Stimulated activated CD4-positive, alpha-beta T cell treated with anti-CD3 and anti-CD28 coated beads, Interleukin-2, amount 100 ng/mL, for 24 hours (primary cell): ENCODE data around the gene LZTR1.
A peak's percentile ranks its signal among the peaks of the same experiment; 100 is the strongest.
"Not testable (repeated sequence)": the region's sequence is repeated elsewhere in the genome, so short reads cannot be mapped to it uniquely, and the experiment has no call there.

Experiments used
- DNase-seq, 2 donors: peaks; one replicate each; pipeline ENCODE4 v3.0.0-alpha.2; 2020

The LZTR1 gene

DNA sequence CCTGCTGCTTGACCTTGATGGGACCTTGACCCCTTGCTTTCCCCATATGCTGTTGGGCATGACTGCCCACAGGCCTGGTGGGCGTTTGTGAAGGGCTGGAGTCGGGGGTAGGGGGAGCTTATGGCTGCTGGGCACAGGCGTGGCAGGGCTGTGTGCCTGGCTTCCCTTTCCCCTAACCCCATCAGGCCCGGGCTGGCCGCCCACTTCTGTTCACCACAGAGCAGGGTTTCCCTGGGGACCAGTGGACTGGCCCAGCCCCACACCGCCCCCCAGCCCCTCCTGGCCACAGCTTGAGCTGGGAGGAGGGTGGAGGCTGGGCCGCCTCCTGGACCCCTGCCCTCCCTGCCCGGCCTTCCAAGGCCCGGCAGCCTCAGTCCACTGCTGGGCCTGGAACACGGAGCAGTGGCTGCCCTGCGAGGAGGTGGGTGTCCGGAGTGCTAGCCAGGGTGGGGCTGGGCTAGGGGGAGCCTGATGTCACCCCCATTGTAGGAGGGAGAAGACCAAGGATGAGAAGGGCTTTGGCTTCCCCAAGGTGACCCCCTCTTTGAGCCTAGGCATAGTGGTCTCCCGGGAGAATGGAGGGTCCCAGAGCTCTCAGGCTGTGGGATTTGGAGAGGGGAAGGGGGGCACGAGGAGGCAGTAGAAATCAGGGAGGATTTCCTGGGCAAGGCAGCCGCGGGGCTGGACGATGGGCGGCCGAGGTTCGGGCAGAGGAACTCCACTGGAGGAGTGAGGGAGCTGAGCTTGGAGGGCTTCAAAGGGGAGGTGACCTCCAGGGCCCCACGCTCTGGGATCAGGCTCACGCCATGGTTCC is 15.0 kb upstream of the LZTR1 start, which contains the start of gene AIFM3:
TSS of gene AIFM3 (plus strand) at position 373 of the 814 bp plus-strand sequence. CDS start 690 bp downstream, outside the sequence.
- DNase-seq, result no peak

- DNase-seq, result no peak
These were observed 14.3 kb upstream of the LZTR1 start for GRCh38 chr22:20967697-20968211.

DNA sequence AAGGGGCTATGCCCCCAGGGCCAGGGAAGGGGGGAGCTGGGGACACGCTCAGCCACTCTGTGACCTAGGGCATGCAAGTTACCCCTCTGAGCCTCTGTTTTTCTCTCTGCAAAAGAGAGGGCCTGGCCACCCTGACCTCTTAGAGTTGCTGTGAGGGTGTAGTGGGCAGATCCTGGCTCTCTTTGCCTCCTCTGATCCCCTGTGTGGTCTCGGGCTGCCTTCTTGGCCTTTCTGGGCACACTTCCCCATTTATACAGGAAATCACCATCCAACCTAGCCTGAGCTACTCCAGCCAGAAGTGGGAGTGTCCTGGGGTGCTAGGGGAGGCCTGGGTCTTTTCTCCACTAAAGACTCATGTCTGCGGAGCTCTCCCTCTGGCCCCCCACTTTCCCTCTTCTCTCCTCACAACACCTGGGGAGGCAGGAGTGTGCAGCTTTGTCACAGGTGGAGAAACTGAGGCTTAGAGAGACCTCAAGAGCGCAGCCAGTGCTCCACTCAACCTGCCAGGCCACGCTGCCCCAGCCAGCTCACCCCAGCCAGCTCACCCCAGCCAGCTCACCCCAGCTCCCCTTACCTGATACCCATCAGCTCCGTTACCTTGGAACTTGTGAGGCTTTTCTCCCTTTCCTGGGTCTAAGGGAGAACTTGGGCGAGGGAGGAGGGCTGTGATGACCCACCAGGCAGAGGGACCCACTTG is 13.7 kb upstream of the LZTR1 start:
- DNase-seq, result no peak

DNA sequence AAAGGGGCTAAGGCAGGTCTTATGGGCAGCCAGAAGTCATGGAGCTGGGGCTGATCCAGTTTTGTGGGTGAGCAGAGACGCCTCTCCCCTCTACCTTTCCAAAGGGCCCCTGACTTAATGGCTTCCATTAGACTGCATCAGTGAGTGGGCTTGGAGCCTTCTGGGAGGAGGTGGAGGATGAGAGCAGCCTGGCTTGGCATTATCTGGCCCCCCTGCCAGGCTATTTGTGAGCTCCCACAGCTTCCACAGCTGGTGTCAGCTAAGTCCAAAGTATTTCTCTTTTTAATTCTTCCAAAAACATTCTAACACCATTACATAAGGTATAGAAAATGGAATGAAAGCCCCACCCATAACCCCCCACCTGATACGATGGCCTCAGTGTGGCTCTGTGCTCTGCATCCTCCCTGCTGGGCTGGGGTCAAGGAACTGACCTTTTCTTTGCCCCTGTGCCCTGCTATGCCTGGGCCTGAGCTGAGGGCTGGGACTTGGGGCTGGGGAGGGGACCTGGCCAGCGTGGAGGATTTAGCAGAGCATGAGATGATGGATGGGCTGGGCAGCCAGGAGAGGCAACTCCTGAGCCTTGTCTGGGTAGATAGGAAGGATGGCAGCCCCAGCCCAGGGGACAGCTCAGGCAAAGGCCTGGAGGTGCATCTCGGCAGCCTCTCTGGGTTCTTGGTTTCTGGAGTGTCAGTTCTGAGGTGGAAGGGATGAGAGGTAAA is 11.0 kb upstream of the LZTR1 start:
- no peak for DNase-seq

DNA sequence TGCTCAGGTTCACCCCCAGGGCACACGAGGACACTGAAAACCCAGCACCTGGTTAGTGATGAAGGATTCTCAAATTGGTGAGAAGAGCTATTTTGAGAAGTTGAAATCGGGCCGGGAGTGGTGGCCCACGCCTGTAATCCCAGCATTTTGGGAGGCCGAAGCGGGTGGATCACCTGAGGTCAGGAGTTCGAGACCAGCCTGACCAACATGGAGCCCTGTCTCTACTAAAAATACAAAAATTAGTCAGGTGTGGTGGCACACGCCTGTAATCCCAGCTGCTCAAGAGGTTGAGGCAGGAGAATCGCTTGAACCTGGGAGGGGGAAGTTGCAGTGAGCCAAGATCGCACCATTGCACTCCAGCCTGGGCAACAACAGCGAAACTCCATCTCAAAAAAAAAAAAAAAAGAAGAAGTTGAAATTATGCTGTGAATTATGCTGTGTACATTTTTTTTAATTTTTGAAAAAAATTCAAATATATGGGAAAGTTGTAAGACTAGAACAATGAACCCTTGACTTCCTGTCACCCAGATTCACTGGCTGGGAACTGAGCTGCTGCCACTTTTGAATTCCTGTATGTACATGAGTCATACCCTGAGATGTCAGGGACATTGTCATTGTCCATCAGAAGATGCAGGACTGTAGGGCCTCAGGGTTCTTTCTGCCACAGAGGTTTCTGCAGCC is 9.9 kb upstream of the LZTR1 start:
- DNase-seq, result not testable (repeated sequence)

DNA sequence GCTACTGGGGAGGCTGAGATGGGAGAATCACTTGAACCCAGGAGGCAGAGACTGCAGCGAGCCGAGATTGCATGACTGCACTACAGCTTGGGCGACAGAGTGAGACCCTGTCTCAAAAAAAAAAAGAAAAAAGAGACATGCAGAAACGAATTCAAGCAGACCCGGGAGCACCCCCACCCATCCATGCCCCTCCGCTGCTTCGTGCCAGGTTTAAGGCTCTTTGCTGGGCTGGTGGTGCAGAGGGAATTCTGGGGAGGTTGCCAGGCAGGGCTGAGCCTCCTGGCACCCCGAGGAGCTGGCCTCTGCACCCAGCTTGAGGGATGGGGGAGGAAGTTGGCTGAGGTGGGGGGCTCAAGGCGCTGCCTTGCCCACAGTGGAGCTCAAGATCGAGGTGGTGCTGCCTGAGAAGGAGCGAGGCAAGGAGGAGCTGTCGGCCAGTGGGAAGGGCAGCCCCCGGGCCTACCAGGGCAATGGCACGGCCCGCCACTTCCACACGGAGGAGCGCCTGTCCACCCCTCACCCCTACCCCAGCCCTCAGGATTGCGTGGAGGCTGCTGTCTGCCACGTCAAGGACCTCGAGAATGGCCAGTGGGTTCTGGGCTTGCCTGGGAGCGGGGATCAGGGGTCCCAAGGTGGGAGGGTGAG is 9.0 kb upstream of the LZTR1 start:
- no peak for DNase-seq

- DNase-seq, result no peak
These were observed 8.3 kb upstream of the LZTR1 start for GRCh38 chr22:20973634-20974286.

- no peak for DNase-seq
These were observed 7.7 kb upstream of the LZTR1 start for GRCh38 chr22:20974336-20974955.

DNA sequence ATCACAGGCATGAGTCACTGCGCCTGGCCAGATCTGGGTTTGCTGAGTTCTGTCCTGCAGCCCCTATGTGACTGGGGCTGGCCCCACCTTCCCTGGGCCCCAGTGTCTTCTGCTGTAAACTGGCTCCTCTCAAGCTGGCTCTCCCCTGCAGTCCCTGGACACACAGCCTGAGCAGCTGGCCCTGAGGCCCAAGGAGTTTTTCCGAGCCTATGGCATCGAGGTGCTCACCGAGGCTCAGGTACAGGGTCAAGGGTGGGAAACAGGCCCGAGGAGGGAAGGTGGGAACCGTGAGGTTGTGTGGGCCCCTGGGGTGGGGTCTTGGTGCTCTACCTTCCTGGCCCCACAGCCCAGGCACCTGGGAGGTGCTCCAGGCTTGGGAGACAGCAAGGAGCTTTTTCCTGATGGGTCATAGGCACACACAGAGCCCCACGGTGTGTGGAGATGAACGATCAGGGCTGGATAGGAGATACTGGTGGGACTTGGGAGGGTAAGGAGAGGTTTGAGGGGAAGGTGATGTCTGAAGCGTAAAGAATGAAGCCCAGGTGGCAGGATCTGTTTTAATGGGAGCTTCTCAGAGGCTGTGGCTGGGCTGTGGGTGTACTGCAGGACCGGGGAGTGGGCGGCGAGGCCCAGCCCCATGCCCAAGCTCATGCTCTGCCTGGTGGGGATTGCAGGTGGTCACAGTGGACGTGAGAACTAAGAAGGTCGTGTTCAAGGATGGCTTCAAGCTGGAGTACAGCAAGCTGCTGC is 6.4 kb upstream of the LZTR1 start:
- no peak for DNase-seq

DNA sequence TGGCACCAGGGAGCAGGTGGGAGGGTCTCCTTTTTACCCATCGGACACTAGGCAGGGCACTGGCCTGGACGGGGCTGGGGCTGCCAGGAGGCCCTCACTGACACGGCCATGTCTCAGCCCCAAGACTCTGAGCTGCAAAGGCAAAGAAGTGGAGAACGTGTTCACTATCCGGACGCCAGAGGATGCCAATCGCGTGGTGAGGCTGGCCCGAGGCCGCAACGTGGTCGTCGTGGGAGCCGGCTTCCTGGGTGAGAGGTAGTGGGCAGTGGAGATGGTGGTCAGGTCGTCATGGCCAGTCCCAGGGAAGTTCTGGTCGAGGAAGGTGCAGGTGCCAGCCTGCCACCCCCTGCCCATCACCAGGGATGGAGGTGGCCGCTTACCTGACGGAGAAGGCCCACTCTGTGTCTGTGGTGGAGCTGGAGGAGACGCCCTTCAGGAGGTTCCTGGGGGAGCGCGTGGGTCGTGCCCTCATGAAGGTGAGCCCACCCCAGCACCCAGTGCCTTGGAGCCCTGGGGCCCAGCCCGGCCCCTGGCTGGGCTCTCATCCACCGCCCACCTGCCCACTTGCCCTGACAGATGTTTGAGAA is 5.7 kb upstream of the LZTR1 start:
- DNase-seq, result no peak

GRCh38 chr22:20977019-20977418 is 5.1 kb upstream of the LZTR1 start:
- no peak for DNase-seq

DNA sequence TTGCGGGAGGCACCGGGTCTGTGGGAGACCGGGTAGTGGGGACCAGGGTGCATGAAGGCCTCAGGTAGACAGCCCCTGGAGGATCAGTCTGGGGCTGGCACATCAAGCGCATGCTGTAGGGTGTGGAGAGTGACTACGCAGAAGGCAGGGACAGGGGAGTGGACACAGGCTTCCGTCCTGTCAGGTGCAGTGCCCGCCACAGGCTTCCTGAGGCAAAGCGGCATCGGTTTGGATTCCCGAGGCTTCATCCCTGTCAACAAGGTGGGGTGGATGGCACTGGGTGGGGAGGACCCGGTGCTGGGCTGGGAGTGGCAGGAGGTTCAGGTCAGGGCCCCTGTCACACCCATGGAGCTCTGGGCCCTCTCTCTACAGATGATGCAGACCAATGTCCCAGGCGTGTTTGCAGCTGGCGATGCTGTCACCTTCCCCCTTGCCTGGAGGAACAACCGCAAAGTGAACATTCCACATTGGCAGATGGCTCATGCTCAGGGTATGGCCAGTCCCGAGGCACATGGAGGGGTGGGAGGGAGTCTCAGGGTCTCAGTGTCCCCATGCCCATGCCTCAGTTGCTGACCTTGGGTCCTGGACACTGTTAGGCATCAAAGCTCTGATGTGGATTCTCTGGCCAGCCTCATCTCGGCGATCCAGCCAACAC is 4.5 kb upstream of the LZTR1 start:
- no peak for DNase-seq

DNA sequence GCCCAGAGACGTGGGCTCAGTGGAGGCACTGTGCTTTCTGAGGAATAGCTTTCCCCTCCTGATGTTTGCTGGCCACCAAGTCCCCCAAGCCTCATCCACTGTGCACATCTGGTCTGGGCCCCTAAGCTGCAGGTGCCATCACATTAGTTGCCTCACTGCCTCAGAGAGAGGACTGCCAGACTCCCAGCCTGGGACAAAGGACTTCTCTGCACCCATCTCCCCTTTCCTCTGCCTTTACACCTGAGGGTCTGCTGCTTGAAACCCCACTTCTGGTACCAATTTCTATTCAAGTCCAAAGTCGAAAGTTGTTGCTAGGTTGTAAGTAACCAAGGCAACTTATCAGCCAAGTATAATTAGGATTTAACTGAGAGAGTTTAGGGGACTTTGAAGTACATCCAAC is 3.7 kb upstream of the LZTR1 start:
- no peak for DNase-seq

DNA sequence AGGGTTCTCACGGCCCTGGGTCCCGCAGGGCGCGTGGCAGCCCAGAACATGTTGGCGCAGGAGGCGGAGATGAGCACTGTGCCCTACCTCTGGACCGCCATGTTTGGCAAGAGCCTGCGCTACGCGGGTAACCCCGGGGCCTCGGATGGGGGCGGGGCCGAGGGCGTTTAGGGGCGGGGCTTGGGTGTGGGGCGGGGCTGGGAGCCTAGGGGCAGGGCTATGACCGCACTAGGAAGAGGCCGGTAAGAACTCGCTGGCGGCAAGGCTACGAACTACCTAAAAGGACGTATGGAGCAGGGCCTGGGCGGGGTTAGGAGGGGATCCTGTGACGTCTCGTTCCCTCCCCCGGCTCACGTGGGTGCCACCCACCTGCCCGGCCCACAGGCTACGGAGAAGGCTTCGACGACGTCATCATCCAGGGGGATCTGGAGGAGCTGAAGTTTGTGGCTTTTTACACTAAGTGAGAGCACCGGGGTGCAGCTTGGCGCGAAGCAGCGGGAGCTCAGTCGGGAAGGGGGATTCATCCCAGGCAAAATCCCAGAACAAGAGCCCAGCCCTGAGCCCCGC is 2.8 kb upstream of the LZTR1 start:
- DNase-seq, result peak; percentile 64 to 76

DNA sequence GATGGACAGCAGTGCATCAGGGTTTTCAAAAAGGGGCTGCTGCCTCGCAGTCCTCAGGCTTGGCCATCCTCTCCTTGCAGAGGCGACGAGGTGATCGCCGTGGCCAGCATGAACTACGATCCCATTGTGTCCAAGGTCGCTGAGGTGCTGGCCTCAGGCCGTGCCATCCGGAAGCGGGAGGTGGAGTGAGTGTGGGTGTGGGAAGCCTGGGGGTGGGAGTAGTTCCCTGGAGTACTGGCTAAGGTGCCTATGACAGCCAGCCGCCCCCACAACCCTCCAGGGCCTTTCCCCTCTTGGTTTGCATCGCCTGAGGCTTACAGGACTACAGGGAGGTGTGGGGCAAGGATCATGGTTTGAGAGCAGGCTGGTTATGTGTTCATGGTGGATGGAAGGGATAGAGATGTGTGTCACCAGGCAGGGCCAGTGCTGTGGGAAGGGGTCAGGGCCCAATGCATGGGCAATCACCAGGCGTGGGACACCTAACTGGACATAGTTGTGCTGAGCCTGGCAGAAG is 2.1 kb upstream of the LZTR1 start:
- no peak for DNase-seq

- no peak for DNase-seq
These were observed 1.6 kb upstream of the LZTR1 start for GRCh38 chr22:20980523-20980922.

DNA sequence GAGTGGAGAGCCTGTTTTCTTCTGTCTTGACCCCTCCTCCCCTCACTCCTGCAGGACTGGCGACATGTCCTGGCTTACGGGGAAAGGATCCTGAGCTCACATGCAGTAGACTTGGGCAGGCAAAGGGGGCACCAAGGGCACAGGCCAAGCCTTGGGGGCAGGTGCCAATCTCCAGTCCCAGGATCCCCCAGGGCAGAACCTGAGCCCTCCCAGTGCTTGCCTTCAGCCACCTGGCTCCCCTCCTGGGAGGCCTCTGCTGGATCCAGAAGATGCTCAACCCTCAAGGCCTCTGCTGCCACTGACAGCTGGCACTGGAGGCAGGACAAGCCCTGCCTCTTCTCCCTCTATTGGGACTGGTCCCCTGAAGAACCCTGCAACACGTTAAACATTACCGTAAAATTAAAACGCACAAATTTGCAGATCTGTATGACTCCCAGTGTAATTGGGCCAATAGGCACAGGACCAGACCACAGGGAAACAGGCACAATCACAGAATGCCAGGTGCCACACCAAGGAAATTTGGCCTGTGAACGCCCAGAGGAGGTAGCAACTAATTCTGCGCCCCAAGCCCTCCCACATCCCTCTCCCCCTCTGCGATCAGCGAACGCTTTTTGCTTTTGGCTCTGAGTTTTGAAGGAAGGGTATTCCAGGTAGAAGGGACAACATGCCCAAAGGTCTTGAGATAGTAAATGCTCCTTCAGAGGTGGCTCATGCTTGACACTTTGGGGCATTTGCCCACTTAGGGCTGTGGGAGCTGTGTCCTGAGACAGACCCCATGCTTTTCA is 967 bp upstream of the LZTR1 start:
- no peak for DNase-seq

- DNase-seq, result no peak
These were observed 426 bp downstream of the LZTR1 start for GRCh38 chr22:20982563-20982882.
